MM.1S (cell line): ENCODE results near the gene ALPK3.

Experiments
- EZH2phosphoT487 ChIP-seq: fragments of 300-600 bp; sonication (generic); IDR thresholded peaks from 2 replicates; pipeline ENCODE4 v1.6.1; 2018; ENCODE audit warnings: antibody characterized with exemption, low read length
- TF ChIP-seq, protein P1 (sequence below): fragments of 300-600 bp; sonication (generic); IDR thresholded peaks from 2 replicates; pipeline ENCODE4 v1.5.1; 2016; ENCODE audit warnings: antibody characterized with exemption, low read length, mixed read lengths

DNA sequence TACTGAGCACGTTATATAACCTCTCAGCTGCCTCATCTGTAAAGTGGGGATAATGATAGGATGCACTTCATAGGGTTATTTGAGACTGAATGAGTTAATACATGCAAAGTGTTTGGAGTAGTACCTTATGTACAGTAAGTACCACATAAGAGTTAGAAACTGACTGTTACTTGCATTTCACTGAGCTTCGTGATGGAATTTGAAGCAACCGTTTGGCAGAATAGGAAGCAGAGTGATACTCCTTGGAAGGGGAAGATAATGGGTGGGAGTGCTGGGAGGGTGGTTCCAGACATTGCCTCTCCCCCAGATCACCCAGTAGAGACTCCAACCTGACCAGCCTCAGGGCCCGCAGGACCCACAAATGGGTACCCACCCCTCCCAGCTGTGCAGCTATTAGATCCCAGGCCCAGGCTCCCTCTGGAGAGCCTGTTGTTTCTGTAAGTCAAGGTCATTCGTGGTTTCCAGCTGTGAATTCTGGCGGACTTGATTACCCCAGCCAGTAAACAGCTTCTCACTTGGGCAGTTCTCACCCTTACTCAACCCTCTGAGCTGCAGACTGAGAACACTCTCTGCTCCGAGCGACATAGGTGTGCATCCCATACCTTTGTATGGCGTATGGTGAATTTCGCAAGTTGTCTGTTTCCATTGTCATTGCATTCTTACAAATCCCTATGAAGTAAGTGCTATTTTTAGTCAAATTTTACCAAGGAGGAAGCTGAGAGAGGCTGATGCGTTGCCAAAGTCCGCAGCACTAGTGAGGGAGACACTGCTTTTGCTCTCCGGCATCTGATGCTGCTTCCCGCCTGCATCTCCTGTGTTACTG is 11.1 kb downstream of the ALPK3 start:
- TF ChIP-seq, protein P1, sequence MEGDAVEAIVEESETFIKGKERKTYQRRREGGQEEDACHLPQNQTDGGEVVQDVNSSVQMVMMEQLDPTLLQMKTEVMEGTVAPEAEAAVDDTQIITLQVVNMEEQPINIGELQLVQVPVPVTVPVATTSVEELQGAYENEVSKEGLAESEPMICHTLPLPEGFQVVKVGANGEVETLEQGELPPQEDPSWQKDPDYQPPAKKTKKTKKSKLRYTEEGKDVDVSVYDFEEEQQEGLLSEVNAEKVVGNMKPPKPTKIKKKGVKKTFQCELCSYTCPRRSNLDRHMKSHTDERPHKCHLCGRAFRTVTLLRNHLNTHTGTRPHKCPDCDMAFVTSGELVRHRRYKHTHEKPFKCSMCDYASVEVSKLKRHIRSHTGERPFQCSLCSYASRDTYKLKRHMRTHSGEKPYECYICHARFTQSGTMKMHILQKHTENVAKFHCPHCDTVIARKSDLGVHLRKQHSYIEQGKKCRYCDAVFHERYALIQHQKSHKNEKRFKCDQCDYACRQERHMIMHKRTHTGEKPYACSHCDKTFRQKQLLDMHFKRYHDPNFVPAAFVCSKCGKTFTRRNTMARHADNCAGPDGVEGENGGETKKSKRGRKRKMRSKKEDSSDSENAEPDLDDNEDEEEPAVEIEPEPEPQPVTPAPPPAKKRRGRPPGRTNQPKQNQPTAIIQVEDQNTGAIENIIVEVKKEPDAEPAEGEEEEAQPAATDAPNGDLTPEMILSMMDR, result no peak
- TF ChIP-seq EZH2phosphoT487, result no peak
